Central memory CD8-positive, alpha-beta T cell (primary cell): Measurements from ENCODE around the gene BRAP.
"Not testable (repeated sequence)": the region's sequence is repeated elsewhere in the genome, so short reads cannot be mapped to it uniquely, and the experiment has no call there.

Experiments
- ATAC-seq: fragments of 150-1000 bp; cut with Tn5 transposase; replicated peaks from 2 replicates; pipeline ENCODE4 v1.10.0; 2022; ENCODE audit warnings: mild to moderate bottlenecking, moderate FRiP score, moderate number of reproducible peaks; ENCODE audit not compliant: poor library complexity, severe bottlenecking; ENCODE audit errors: extremely low read depth
- DNase-seq, 2 donors: peaks; one replicate each; pipeline ENCODE4 v3.0.0; 2021; ENCODE audit warnings: low spot score in 2 of 2
- H3K27ac Mint-ChIP-seq: one replicate; pipeline ENCODE4 v1.8.0; 2022; ENCODE audit warnings: low read depth, mild to moderate bottlenecking, moderate library complexity, mixed read lengths
- H3K27me3 Mint-ChIP-seq: one replicate; pipeline ENCODE4 v1.8.0; 2022; ENCODE audit warnings: mixed read lengths
- H3K36me3 Mint-ChIP-seq: one replicate; pipeline ENCODE4 v1.8.0; 2022; ENCODE audit warnings: mild to moderate bottlenecking, moderate library complexity, mixed read lengths; ENCODE audit not compliant: insufficient read depth
- H3K4me1 Mint-ChIP-seq: one replicate; pipeline ENCODE4 v1.8.0; 2022; ENCODE audit warnings: mixed read lengths
- H3K4me3 Mint-ChIP-seq: one replicate; pipeline ENCODE4 v1.8.0; 2022; ENCODE audit warnings: mild to moderate bottlenecking, moderate library complexity, mixed read lengths
- H3K9me3 Mint-ChIP-seq: one replicate; pipeline ENCODE4 v1.8.0; 2022; ENCODE audit warnings: mixed read lengths

BRAP gene

GRCh38 chr12:111628505-111629260 is 57.1 kb downstream of the BRAP start:
- no peaks in the 10 kb centered on the region for H3K4me1 Mint-ChIP-seq
- no peak for ATAC-seq
- H3K9me3 Mint-ChIP-seq: no peaks in the 10 kb centered on the region
- H3K27ac Mint-ChIP-seq: no peak overlapping the region
- H3K36me3 Mint-ChIP-seq: no peaks in the 10 kb centered on the region
- DNase-seq: no peak
- no peak overlapping the region for H3K4me3 Mint-ChIP-seq
- H3K27me3 Mint-ChIP-seq: no peaks in the 10 kb centered on the region

- H3K4me3 Mint-ChIP-seq: no peak overlapping the region
- DNase-seq (no peak), ATAC-seq (no peak)
- no peaks in the 10 kb centered on the region for H3K27me3 Mint-ChIP-seq
- H3K4me1 Mint-ChIP-seq: no peaks in the 10 kb centered on the region
- H3K27ac Mint-ChIP-seq: no peak overlapping the region
- no peaks in the 10 kb centered on the region for H3K9me3 Mint-ChIP-seq
- H3K36me3 Mint-ChIP-seq: no peaks in the 10 kb centered on the region
Measured at GRCh38 chr12:111626230-111626629, 59.5 kb downstream of the BRAP start.

GRCh38 chr12:111624540-111624939 is 61.2 kb downstream of the BRAP start:
- no peak overlapping the region for H3K27ac Mint-ChIP-seq
- no peaks in the 10 kb centered on the region for H3K27me3 Mint-ChIP-seq
- no peak overlapping the region for H3K4me3 Mint-ChIP-seq
- H3K4me1 Mint-ChIP-seq: no peaks in the 10 kb centered on the region
- H3K9me3 Mint-ChIP-seq: no peaks in the 10 kb centered on the region
- no peak for DNase-seq
- no peak for ATAC-seq
- H3K36me3 Mint-ChIP-seq: no peaks in the 10 kb centered on the region

GRCh38 chr12:111617841-111618240 is 67.9 kb downstream of the BRAP start:
- not testable (repeated sequence) for DNase-seq, H3K36me3 Mint-ChIP-seq, H3K9me3 Mint-ChIP-seq, ATAC-seq, H3K4me3 Mint-ChIP-seq, H3K4me1 Mint-ChIP-seq, H3K27ac Mint-ChIP-seq, H3K27me3 Mint-ChIP-seq

- DNase-seq (no peak), ATAC-seq (no peak)
- H3K36me3 Mint-ChIP-seq: no peaks in the 10 kb centered on the region
- H3K4me3 Mint-ChIP-seq: no peak overlapping the region
- H3K9me3 Mint-ChIP-seq: no peaks in the 10 kb centered on the region
- no peak overlapping the region for H3K27ac Mint-ChIP-seq
- H3K4me1 Mint-ChIP-seq: no peaks in the 10 kb centered on the region
- no peaks in the 10 kb centered on the region for H3K27me3 Mint-ChIP-seq
Measured at GRCh38 chr12:111616177-111616623, 69.6 kb downstream of the BRAP start.

- ATAC-seq: no peak
Measured at GRCh38 chr12:111607239-111607638, 78.5 kb downstream of the BRAP start.

GRCh38 chr12:111606767-111607230 is 79.0 kb downstream of the BRAP start:
- no peaks in the 10 kb centered on the region for H3K36me3 Mint-ChIP-seq
- no peak overlapping the region for H3K4me3 Mint-ChIP-seq
- no peak overlapping the region for H3K27ac Mint-ChIP-seq
- H3K4me1 Mint-ChIP-seq: no peaks in the 10 kb centered on the region
- ATAC-seq: no peak
- no peaks in the 10 kb centered on the region for H3K9me3 Mint-ChIP-seq
- no peak for DNase-seq
- no peaks in the 10 kb centered on the region for H3K27me3 Mint-ChIP-seq

More at GRCh38 chr12:111607239-111607638, 78.5 kb downstream of the BRAP start:
- DNase-seq: no peak
- no peak overlapping the region for H3K27ac Mint-ChIP-seq
- H3K4me1 Mint-ChIP-seq: no peaks in the 10 kb centered on the region
- H3K9me3 Mint-ChIP-seq: no peaks in the 10 kb centered on the region
- H3K27me3 Mint-ChIP-seq: no peaks in the 10 kb centered on the region
- no peak overlapping the region for H3K4me3 Mint-ChIP-seq
- no peaks in the 10 kb centered on the region for H3K36me3 Mint-ChIP-seq

GRCh38 chr12:111605911-111606766 is 79.6 kb downstream of the BRAP start:
- Mint-ChIP-seq H3K9me3 (no peaks in the 10 kb centered on the region), H3K4me3 (no peak overlapping the region), H3K4me1 (no peaks in the 10 kb centered on the region), H3K36me3 (no peaks in the 10 kb centered on the region), H3K27ac (no peak overlapping the region), H3K27me3 (no peaks in the 10 kb centered on the region)
- DNase-seq: no peak
- no peak for ATAC-seq

- H3K27ac Mint-ChIP-seq, H3K4me3 Mint-ChIP-seq, H3K9me3 Mint-ChIP-seq, H3K4me1 Mint-ChIP-seq, H3K27me3 Mint-ChIP-seq, DNase-seq, ATAC-seq: not testable (repeated sequence)
- H3K36me3 Mint-ChIP-seq: peaks cover 17% of the 10 kb centered on the region
Measured at GRCh38 chr12:111602857-111603256, 82.9 kb downstream of the BRAP start.

- H3K4me3 Mint-ChIP-seq: no peak overlapping the region
- no peak overlapping the region for H3K27ac Mint-ChIP-seq
- no peaks in the 10 kb centered on the region for H3K27me3 Mint-ChIP-seq
Measured at GRCh38 chr12:111602348-111602747, 83.4 kb downstream of the BRAP start.

GRCh38 chr12:111600986-111601385 is 84.8 kb downstream of the BRAP start:
- H3K9me3 Mint-ChIP-seq, DNase-seq, H3K4me3 Mint-ChIP-seq, ATAC-seq, H3K27ac Mint-ChIP-seq, H3K27me3 Mint-ChIP-seq: not testable (repeated sequence)
- Mint-ChIP-seq H3K36me3 (peaks cover 22% of the 10 kb centered on the region), H3K4me1 (peaks cover 24% of the 10 kb centered on the region)

More at GRCh38 chr12:111602348-111602747, 83.4 kb downstream of the BRAP start:
- no peak for DNase-seq
- Mint-ChIP-seq H3K9me3 (no peaks in the 10 kb centered on the region), H3K4me1 (peaks cover 14% of the 10 kb centered on the region), H3K36me3 (peaks cover 22% of the 10 kb centered on the region)
- no peak for ATAC-seq

GRCh38 chr12:111600205-111600642 is 85.5 kb downstream of the BRAP start:
- H3K4me3 Mint-ChIP-seq: peak overlapping the region; percentile 87

More at GRCh38 chr12:111600205-111600642, 85.5 kb downstream of the BRAP start:
- no peaks in the 10 kb centered on the region for H3K27me3 Mint-ChIP-seq
- DNase-seq (no peak), ATAC-seq (no peak)
- peaks cover 31% of the 10 kb centered on the region for H3K4me1 Mint-ChIP-seq
- H3K9me3 Mint-ChIP-seq: no peaks in the 10 kb centered on the region
- H3K27ac Mint-ChIP-seq: peak overlapping the region; percentile 92
- peaks cover 22% of the 10 kb centered on the region for H3K36me3 Mint-ChIP-seq
